HG03565 (cell line): ENCODE measurements around the gene CALY.
"Not testable (repeated sequence)": the region's sequence is repeated elsewhere in the genome, so short reads cannot be mapped to it uniquely, and the experiment has no call there.

Source experiments
- ATAC-seq: cut with Tn5 transposase; IDR thresholded peaks from one replicate; pipeline ENCODE4 v1.9.1; 2021; ENCODE audit warnings: mild to moderate bottlenecking, moderate library complexity; ENCODE audit not compliant: unreplicated experiment

CALY gene, protein sequence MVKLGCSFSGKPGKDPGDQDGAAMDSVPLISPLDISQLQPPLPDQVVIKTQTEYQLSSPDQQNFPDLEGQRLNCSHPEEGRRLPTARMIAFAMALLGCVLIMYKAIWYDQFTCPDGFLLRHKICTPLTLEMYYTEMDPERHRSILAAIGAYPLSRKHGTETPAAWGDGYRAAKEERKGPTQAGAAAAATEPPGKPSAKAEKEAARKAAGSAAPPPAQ

DNA sequence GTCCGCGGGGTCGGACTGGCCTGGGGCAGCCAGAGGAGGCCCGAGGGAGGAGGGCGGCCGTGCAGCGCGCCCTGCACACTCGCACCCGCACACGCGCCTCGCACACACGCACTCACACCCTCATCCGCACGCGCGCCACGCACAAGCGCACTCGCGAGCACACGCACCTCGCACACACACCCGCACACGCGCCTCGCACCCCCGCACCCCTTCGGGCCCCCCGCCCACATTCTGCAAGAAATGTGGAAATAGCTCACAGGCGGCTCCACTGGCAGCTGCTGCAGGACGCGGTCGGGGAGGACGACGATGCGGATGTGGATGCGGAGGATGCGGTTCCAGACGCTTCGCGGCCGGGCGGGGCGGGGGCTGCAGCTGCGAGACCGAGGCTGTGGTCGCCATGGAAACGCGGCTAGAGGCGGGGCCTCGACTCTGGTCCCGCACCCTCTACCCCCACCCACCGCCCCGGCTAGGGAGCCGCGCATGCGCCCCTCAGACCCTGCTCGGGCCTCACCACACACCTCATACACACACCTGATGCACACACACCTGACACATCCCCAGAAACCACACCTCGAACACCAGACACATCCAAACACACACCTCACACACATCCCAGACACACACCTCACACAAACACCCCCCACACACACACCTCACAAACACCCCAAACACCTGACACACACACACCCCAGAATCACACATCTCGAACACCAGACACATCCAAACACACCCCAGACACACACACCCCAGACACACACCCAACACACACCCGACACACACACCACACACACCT, at the start of gene CALY:
Gene CALY, minus strand, starts transcription at position 320 of the 793 bp plus-strand sequence. CDS start 7,907 bp downstream, outside the sequence.
- ATAC-seq, result no peak

DNA sequence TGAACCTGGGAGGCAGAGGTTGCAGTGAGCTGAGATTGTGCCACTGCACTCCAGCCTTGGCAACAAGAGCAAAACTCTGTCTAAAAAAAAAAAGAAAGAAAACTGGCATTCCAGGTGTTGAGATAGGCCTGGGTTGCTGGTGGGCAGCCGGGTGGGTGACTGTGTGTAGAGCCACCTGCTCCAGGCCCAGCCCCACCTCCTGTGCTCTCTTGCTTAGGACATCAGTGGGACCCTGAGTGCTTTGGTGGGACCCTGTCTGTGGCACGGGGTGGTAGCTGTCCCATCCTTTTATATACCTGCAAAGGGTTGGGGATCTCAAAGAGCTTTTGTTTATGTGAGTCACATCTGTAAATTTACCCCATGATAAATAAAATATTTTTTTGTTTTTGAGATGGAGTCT, 48.5 kb upstream of the CALY start:
- ATAC-seq, result no peak

DNA sequence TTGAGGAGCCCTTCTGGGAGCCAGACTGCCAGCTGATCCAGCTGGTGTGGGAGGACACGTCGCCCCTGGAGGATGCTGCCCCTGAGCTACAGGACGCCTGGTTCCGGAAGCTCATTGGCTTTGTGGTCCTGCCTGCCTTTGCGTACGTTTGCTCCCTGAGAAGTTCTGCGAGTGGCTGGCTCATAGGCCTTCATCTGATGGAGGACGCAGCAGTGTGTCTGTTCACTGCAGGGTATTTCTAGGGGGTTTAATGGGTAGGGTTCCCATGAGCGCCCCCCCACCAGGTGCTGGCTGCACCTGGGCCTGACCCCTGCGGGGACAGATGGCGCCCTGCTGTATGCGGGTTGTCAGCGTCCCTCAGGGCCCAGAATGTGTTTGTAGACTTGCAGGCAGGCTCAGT, 47.4 kb upstream of the CALY start:
- no peak for ATAC-seq

DNA sequence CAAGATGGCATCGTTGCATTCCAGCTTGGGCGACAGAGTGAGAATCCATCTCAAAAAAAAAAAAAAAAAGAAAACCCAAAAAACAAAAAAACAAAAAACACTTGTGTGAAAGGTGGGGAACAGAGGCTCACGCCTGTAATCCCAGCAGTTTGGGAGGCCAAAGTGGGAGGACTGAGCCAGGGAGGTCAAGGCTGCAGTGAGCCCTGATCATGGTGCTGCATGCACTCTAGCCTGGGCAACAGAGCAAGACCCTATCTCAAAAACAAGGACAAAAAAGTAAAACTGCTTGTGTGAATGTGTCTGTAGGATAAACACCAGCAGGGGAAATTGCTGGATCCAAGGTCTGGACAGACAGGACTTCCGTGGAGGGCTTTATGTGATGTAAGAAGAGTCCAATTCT, 46.9 kb upstream of the CALY start:
- no peak for ATAC-seq

DNA sequence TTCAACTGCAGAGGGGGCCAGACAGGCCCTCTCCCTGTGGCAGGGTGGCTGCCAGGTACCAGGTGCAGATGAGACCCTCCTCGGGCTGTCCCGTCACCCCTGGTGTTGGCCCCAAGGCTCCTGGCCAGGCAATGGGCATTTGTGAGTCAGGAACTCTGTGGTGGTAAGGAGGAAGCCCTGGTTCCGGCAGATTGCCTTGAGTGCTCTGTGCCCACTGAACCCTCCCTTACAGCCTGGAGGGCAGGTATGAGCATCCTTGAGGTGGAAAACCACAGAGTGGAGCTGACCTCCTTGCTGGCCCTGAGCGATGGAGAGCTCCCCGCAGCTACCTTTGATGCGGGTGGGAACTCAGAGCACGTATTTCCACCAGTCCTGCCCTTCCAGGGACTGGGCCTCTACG, 44.3 kb upstream of the CALY start:
- no peak for ATAC-seq

DNA sequence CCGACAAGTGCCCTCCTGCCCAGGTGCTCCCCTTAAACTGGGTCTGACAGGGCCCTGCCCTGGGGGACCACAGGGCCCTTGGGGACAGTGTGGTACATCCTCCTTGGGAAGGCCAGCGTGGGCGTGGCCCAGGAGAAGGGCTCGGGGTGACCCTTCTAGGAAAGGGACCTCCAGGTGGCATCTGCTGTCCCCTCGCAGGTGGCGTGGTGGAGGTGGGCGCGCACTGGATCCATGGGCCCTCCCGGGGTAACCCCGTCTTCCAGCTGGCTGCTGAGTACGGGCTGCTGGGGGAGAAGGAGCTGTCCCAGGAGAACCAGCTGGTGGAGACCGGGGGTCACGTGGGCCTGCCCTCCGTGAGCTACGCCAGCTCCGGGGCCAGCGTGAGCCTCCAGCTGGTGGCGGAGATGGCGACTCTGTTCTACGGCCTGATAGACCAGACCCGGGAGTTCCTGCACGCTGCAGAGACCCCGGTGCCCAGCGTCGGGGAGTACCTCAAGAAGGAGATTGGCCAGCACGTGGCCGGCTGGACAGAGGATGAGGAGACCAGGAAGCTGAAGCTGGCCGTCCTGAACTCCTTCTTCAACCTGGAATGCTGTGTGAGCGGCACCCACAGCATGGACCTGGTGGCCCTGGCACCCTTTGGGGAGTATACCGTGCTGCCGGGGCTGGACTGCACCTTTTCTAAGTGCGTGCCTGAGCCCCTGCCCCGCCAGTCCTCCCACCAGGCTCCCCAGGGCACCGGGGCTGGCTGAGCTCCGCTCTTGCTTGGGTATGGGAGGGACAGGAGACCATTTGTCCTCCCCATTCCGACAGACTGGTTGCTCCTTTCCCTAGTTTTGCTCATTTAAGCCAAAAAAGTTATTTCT, 43.3 kb upstream of the CALY start:
- no peak for ATAC-seq

DNA sequence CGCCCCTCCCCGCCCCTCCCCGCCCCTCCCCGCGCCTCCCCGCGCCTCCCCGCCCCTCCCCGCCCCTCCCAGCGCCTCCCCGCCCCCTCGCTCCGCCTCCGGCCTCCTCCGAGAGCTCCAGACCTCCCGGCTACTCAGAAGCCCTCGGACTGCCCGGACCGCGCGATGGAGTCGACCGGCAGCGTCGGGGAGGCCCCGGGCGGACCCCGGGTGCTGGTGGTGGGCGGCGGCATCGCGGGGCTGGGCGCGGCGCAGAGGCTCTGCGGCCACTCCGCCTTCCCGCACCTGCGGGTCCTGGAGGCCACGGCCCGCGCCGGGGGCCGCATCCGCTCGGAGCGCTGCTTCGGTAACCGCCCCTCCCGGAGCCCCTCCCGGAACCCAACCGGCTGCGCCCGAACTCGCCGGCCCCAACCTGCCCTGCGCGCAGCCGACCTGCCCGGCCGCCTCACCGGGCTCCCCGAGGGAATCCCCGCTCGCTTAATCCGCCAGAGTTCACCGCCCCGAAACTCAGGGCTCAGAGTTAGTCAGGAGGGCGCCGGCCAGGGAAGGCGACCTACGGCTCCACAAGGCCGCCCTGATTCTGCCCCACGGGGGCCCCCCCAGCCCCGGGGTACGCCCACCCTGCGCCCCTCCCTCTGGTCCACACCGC, 42.6 kb upstream of the CALY start, which contains the start of gene PAOX:
Gene PAOX, plus strand, starts transcription at position 111 of the 649 bp plus-strand sequence. Its CDS starts 55 bp downstream, at position 166.
- peak; percentile 37 for ATAC-seq

DNA sequence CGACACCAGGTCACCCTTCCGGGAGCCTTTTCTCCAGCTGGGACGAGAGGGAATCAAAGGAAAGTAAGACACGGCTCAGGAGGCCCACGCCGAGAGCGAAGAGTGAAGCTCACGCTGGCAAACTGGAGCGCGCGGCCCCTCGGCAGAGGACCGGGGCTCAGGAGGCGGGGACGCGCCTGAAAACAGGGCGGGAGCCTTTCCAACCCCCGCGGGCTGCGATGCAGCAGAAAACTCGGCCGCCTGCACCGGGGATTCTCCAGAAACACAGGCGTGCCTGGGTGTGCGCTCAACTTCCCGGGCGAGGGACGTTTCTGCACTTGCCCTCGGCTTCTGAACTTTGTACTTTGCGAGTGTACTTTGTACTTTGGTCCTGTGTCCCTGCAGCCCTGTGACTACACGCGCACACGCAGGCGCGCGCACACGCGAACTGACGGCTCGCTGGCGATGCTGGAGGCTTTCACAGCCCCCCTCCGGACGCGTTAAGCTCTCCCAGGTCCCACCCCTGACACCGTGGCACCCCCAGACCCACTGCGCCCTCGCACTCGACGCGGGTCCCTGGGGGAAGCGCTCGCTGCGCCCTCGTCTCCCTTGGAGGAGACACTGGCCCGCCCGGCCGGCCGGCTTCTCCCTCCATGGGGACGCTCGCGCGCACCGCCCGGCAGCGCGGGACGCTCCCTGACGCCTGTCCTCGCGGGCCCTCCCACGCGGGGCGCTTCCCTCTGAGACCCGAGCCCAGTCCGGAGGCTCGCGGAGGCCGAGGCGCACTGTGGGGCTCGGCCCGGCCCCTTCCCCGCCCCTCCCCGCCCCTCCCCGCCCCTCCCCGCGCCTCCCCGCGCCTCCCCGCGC, 41.8 kb upstream of the CALY start:
- ATAC-seq, result no peak

DNA sequence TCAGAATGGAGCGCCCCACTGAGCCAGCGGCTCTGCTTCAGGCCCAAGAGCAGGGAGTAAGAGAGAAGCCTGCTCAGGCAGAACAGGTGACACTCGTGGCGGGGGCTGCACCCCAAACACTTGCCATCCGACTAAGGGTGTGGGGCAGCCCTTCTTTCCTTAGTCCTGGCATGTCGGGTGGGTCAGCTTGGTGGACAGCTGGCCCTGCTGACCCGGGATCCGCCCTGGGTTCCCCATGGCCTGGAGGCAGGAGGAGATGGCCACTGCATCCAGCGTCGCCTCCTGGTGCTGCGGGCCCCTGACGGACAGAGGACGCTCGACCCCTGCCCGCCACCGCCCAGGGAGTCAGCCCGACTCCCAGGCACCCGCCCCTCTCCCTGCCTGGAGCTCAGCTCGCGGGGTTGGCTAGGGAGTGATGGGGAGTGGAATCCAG, 41.1 kb upstream of the CALY start:
- ATAC-seq, result no peak

DNA sequence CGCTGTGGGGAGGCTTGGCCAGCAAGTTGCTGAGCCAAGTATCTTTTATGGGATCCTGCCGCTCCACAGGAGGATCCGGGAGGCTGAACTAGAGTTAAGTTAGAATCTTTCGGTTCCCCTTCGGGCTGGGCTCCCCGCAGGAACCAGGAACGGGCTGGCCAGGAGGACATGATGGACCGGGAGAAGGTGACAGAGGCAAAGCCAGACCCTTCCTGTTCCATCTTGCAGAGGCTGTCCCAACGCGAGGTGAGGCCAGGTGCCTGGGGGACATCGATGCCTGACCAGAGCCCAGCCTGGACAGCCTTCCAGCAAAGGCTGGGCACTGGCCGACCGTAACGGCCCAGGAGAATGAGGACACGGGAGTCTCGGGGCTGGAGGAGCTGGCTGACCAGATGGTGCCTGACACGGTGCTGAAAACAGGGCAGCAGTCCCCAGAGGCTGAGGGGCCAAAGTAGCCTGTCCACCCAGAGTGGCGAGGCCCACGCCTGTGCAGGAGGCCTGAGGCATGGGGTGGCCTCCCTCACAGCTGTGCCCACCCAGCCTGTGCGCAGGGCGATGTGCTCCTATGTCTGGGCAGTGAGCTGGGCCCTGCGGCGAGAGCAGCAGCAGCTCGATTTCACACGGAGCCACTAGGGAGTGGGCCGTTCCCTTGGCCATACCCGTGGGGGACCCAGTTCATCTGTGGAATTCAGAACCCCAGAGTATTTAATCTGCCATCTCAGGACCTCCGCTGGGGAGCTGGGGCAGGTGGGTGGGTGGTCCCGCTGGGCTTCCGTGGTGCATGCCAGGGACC, 40.5 kb upstream of the CALY start:
- no peak for ATAC-seq

DNA sequence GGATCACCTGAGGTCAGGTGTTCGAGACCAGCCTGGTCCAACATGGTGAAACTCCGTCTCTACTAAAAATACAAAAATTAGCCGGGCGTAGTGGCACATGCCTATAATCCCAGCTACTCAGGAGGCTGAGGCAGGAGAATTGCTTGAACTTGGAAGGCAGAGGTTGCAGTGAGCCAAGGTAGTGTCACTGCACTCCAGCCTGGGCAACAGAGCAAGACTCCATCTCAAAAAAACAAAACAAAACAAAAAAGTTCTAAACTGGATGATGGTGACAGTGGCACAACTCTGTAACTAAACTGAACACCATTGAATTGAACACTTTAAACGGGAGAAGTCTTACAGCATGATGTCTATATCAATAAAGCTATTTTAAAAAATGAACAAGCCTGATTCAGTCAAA, 39.5 kb upstream of the CALY start:
- ATAC-seq, result not testable (repeated sequence)

DNA sequence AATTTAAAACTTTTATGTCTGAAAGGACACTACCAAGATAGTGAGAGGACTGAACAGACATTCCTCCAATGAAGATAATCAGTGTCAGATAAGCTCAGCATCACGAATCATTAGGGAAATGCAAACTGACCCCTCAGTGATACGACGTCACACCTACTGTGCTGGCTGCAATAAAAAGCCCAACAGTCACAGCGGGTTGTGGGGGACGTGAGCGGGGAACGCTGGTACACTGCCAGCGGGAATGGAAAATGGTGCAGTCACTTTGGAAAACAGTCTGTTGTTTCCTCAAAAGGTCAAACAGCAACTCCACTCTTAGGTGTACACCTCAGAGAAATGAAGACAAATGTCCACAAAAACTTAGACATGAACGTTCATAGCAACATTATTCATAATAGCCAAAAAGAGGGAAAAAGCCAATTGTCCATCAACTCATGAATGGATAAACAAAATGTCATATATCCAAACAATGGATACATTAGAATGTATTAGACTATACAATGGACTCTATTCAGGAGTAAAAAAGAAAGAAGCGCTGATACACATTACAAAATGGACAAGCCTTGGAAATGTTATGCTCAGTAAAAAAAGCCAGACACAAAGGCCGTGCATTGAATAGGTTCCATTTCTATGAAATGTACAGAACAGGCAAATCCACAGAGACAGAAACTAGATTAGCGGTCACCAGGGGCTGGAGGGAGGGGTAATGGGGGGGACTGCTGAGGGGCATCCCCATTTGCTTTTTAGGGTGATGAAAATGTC, 38.8 kb upstream of the CALY start:
- ATAC-seq, result no peak

DNA sequence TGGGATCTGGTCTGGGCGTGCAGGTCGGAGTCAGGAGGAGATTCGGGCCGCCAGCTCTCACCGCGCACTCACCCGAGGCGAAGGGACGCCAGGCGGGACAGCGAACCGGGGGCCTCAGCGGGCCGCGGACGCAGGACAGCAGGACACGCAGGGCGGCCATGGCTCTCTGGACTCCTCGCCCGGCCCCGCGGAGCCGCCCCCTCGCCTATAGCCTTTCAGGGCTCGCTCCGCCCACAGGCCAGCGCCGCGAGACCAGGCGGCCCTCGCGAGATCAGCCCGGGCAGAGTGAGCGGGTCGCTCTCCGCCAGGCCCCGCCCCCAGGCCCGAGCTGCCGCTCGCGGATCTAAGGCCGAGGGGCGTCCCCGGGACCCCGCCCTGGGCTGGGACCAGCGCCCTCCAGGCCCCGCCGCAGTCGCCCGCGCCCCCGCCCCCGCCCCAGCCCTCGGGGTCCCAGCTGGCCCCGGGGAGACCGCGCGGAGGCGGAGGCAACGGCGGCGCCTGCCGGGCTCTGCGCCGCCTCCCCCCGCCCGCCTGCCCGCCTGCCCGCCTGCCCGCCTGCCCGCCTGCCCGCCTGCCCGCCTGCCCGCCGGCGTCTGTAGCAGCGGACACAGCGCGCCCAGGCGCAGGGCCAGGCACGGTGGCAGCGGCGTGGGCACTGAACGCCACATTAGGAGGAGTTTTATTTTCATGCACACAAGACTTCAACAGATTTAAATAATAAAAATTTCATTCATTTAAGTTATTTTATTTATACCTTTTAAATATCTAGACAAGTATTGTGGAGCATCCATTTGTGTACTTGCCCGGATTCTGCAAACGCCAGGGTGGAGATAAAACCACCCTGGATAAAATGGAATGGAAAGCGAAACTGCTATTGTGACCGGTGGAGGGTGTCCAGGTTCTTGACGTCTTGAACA, 36.7 kb upstream of the CALY start, which contains the start of gene ECHS1:
Gene ECHS1, minus strand, starts transcription at position 181 of the 917 bp plus-strand sequence. Its CDS starts 21 bp downstream, at position 160.
- ATAC-seq, result peak; percentile 86

DNA sequence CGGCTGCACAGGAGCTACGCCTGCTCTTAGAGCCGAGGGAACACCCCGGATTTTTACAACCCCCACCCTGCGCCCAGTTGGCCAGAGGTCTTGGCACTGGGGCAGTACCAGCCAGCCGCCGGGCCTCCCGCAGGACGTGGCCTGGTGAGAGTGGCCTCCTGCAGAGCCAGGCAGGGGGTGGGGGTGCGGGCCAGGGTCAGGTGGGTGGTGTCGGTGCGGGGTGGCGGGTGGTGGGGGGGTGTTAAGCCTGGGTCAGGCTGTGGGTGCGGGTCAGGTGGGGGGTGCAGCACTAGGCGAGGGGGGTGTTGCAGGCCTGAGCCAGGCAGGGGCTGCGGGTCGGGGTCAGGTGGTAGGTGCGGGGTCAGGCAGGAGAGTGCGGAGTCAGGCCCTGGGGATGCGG, 35.8 kb upstream of the CALY start:
- ATAC-seq, result no peak

DNA sequence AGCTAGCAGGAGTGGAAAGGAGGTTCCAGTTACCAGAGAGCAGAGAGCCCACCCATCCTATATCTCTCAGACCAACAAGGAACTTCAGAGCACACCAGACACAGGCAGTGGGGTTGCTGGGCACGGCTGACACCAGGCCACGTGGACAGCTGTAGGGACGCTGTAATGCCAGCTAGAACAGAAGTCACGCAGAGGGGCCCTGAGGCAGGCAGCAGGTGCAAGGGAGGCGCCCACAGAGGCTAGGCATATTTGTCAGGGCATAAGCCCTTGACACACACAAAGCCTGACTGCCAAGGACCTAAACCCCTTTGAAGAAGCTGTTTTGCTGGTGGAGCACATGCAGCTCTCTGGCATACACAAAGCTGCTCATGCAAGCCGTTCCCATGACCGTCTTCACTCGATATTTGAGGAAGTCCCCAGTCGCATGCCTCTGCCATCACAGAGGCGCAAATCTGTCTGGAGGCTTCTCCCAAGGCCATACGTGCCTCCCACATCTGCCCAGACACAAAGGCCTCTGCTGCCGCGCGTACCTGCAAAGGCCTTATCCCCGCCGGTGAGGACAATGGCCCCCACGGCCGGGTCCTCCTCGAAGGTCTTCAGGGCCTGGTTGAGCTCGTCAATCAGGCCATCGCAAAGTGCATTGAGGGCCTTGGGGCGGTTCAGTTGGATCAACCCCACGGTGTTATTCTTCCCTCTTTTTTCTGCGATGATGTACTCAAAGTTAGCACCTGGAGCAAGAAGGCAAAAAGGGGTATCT, 33.5 kb upstream of the CALY start:
- no peak for ATAC-seq

DNA sequence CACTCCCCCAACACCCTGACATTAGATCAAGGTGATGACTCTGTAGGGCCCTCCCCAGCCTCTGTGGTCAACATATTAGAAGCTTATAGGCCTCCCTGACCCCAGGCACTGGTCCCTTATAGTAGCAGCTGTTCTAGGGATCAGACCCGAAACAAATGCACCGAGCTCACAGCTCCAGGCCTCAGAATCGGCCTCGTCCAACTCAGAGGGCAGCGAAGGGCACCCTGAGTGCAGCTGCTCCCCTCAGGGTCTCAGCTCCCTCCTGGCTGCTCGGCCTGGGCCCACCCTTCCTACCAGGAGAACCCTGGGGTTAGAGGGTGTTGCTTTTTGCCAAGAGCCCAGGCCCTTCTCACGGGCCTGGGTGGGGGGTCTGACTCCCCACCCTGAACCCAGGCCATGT, 31.5 kb upstream of the CALY start:
- ATAC-seq, result no peak

DNA sequence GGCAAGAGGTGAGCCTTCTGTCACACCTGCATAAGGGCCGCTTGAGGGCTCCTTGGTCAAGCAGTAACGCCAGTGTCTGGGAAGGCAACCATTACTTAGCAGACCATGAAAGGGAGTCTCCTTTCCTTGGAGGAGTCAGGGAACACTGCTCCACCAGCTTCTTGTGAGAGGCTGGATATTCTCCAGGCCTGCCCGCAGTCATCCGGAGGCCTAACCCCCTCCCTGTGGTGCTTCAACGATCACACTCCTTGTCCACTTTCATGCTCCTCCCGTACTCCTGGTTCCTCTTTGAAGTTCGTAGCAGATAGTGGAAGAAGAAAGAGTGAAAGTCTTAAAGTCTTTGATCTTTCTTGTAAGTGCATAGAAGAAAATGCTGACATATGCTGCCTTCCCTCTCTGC, 30.8 kb upstream of the CALY start:
- ATAC-seq, result not testable (repeated sequence)
